Naive thymus-derived CD4-positive, alpha-beta T cell (primary cell): Measurements from ENCODE around the gene ZCCHC24. TPM values are rescaled to one million over a fixed set of nuclear protein-coding genes. Genes with fewer than 3 reads are reported as not detected.

ENCODE experiments used
- ATAC-seq: fragments of 150-1000 bp; cut with Tn5 transposase; 2 replicates; pipeline ENCODE4 v1.10.0; 2021; ENCODE audit warnings: mild to moderate bottlenecking, moderate library complexity
- CTCF ChIA-PET: fragments of 350-600 bp; sonication (Branson Sonifier 250); formaldehyde crosslinking; loops from one replicate; lab custom pipeline; 2021; ENCODE audit warnings: antibody characterized with exemption; lab: Charles Lee
- POLR2A ChIA-PET: fragments of 350-600 bp; sonication (Branson Sonifier 250); formaldehyde crosslinking; loops from one replicate; lab custom pipeline; 2021; ENCODE audit warnings: antibody characterized with exemption, inconsistent platforms; lab: Charles Lee
- DNase-seq, 9 donors: peaks; one replicate each; pipeline versions ENCODE4 v3.0.0 to v3.0.0-alpha.2; 2020 to 2022; ENCODE audit warnings: mixed read lengths in 1 of 9
- H3K27ac ChIP-seq: one replicate; pipeline ENCODE4 v1.7.0; 2013; ENCODE audit warnings: mild to moderate bottlenecking, low read depth, low read length, moderate library complexity
- H3K27me3 ChIP-seq, 2 donors: one replicate each; pipeline ENCODE4 v1.7.0; 2013; ENCODE audit warnings: low read length in 2 of 2, mild to moderate bottlenecking in 2 of 2, moderate library complexity in 2 of 2; ENCODE audit not compliant: control insufficient read depth in 2 of 2, insufficient read depth in 2 of 2
- H3K36me3 ChIP-seq, 3 experiments: 1 replicate in 2 of 3; 2 replicates in 1 of 3; pipeline ENCODE4 v1.7.0; 2013; ENCODE audit warnings: low read length in 3 of 3, mild to moderate bottlenecking in 3 of 3, moderate library complexity in 1 of 3; ENCODE audit not compliant: insufficient read depth in 3 of 3, control insufficient read depth in 2 of 3
- H3K4me1 ChIP-seq, 2 donors: one replicate each; pipeline ENCODE4 v1.7.0; 2013; ENCODE audit warnings: low read length in 2 of 2, mild to moderate bottlenecking in 2 of 2, moderate library complexity in 1 of 2; ENCODE audit not compliant: control insufficient read depth in 2 of 2, insufficient read depth in 2 of 2
- H3K4me3 ChIP-seq: 2 replicates; pipeline ENCODE4 v1.7.0; 2013; ENCODE audit warnings: mild to moderate bottlenecking, low read length
- H3K9me3 ChIP-seq, 3 experiments: 1 replicate in 2 of 3; 2 replicates in 1 of 3; pipeline ENCODE4 v1.7.0; 2013; ENCODE audit warnings: low read length in 3 of 3; ENCODE audit not compliant: control insufficient read depth in 2 of 3
- H3K27ac Mint-ChIP-seq, 9 donors: one replicate each; pipeline ENCODE4 v1.8.0; 2020 to 2022; ENCODE audit warnings: mixed read lengths in 9 of 9, mild to moderate bottlenecking in 8 of 9, moderate library complexity in 5 of 9, inconsistent platforms in 2 of 9
- H3K27me3 Mint-ChIP-seq, 5 donors: one replicate each; pipeline ENCODE4 v1.8.0; 2021 to 2022; ENCODE audit warnings: mixed read lengths in 5 of 5, mild to moderate bottlenecking in 1 of 5
- H3K36me3 Mint-ChIP-seq, 5 donors: one replicate each; pipeline ENCODE4 v1.8.0; 2020 to 2022; ENCODE audit warnings: mixed read lengths in 5 of 5, mild to moderate bottlenecking in 3 of 5, inconsistent platforms in 1 of 5
- H3K4me1 Mint-ChIP-seq, 7 donors: one replicate each; pipeline ENCODE4 v1.8.0; 2020 to 2022; ENCODE audit warnings: mixed read lengths in 7 of 7, mild to moderate bottlenecking in 3 of 7, inconsistent platforms in 1 of 7
- H3K4me3 Mint-ChIP-seq, 10 donors: one replicate each; pipeline ENCODE4 v1.8.0; 2020 to 2022; ENCODE audit warnings: mild to moderate bottlenecking in 10 of 10, mixed read lengths in 10 of 10, moderate library complexity in 6 of 10, inconsistent platforms in 2 of 10
- H3K9me3 Mint-ChIP-seq, 11 donors: one replicate each; pipeline ENCODE4 v1.8.0; 2020 to 2022; ENCODE audit warnings: mixed read lengths in 11 of 11, mild to moderate bottlenecking in 4 of 11, inconsistent platforms in 1 of 11, moderate library complexity in 1 of 11
- intact Hi-C, 2 donors: fragments of 100-400 bp; cut with micrococcal nuclease; formaldehyde crosslinking; loops; one replicate each; pipeline ENCODE4 v1.15.1; 2023
- polyA plus RNA-seq, 2 donors: library from polyadenylated mRNA; unstranded; fragments of 300-500 nt; fragmentation: Illumina TruSeq; gene quantifications; one replicate each; pipeline ENCODE4 v1.2.3, GENCODE V29; 2021
- total RNA-seq, 6 experiments: library from RNA in 5 of 6; stranded (reverse) in 5 of 6; gene quantifications; 1 replicate in 5 of 6; 2 replicates in 1 of 6; pipeline ENCODE4 v1.2.3 and lab custom pipeline; 2021 to 2026

Gene ZCCHC24
- total RNA-seq (1 to 10 TPM in 2 of 5 experiments, under 1 TPM in 3; 0.58 to 2.0 (median 0.76) TPM), polyA plus RNA-seq (under 1 TPM; 0.30 to 0.54 TPM), total RNA-seq (lab: John Stamatoyannopoulos, UW) (1.6 reads per million, percentile 5 among the genes with 10 or more reads in this experiment)

GRCh38 chr10:79445161-79445976 is at the start of gene ZCCHC24:
Gene ZCCHC24 (minus strand): TSS chr10:79445624. CDS start chr10:79445440, 184 bp downstream.
- ATAC-seq (peak; percentile 95), DNase-seq (peak; percentile 83 to 95 (median 92))
- Mint-ChIP-seq H3K4me1 (peaks cover 20 to 35% (median 28%) of the 10 kb centered on the region in 7 donors), H3K4me3 (peak within 1 kb of the TSS; percentile 86 to 99 (median 91)), H3K27me3 (peaks cover 0 to 44% (median 0%) of the 10 kb centered on the region in 5 donors), H3K36me3 (no peaks in the 10 kb centered on the region), H3K27ac (peak within 1 kb of the TSS; percentile 27 to 91 (median 84)), H3K9me3 (peaks cover 0 to 3% (median 0%) of the 10 kb centered on the region in 11 donors)
- H3K27me3 ChIP-seq: no peaks in the 10 kb centered on the region
- H3K9me3 ChIP-seq: no peaks in the 10 kb centered on the region
- H3K4me3 ChIP-seq: peak within 1 kb of the TSS; percentile 78
- intact Hi-C loops: loop anchor here (1.0 to 10.0 kb wide), 20 partner anchors 21 to 1416 kb away; partner anchors contain the start of genes ANXA11 (in 2 of the 2), RPS24 (in 2 of the 2), POLR3A (in 1 of the 2) and PPIF (in 1 of the 2)
- CTCF ChIA-PET: no interaction called here
- no peaks in the 10 kb centered on the region for H3K36me3 ChIP-seq
- H3K4me1 ChIP-seq: peaks cover 10% of the 10 kb centered on the region in 2 donors
- POLR2A ChIA-PET: interaction anchor here (0.6 to 1.3 kb wide), 2 partner anchors 13 to 98 kb away, joined by 3 read pairs; no protein-coding TSS in a partner anchor
- peak within 1 kb of the TSS; percentile 67 for H3K27ac ChIP-seq

DNA sequence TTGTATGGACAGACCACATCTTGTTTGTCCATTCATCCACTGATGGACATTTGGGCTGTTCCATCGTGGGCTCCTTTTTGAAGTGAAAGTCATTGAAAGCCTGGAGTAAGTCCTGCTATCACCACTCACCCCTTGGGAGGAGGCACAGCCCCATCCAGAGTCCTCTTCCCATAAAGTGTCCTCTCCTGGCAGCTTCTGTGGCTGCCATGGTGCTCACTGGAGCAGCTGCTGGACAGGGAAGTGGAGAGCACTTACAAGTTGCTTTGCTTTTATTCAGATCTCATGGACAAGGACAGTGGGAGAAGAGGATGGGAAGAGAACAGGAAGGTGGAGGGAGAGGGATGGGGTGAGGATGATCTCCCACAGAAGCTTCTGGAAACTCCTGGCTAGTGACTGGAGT is 48.4 kb upstream of the ZCCHC24 start:
- H3K27ac ChIP-seq: no peak overlapping the region
- Mint-ChIP-seq H3K4me1 (peaks cover 0 to 5% (median 0%) of the 10 kb centered on the region in 7 donors), H3K27me3 (peaks cover 4 to 38% (median 6%) of the 10 kb centered on the region in 5 donors), H3K9me3 (peaks cover 0 to 1% (median 0%) of the 10 kb centered on the region in 11 donors), H3K27ac (no peak overlapping the region), H3K4me3 (no peak overlapping the region), H3K36me3 (no peaks in the 10 kb centered on the region)
- no peak overlapping the region for H3K4me3 ChIP-seq
- ChIA-PET CTCF (interaction anchor here (1.1 kb wide), 1 partner anchor 119 kb away, joined by 5 read pairs; no protein-coding TSS in a partner anchor), POLR2A (no interaction called here)
- H3K9me3 ChIP-seq: no peaks in the 10 kb centered on the region
- no peak for ATAC-seq
- intact Hi-C loops: no loop called here
- no peaks in the 10 kb centered on the region for H3K4me1 ChIP-seq
- no peak for DNase-seq
- no peaks in the 10 kb centered on the region for H3K36me3 ChIP-seq
- H3K27me3 ChIP-seq: no peaks in the 10 kb centered on the region

DNA sequence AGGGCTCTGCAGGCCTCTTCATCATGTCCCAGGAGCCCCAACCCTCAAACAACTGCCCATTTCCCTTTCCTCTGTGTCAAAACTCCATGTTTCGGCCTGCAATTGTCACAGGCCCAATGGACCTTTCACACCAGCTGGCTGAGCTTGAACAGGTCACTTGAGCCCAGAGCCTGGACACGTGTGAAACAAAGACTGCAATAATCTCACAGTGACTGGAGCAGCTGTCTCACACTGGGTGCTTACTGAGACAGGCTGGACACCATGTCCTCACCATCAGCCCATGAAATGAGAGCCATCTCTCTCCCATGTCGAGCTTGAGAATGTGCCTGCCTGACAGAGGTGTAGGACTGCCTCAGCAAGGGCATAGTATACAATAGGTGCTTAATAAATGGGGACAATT is 47.4 kb upstream of the ZCCHC24 start:
- POLR2A ChIA-PET: no interaction called here
- DNase-seq (no peak), ATAC-seq (no peak)
- Mint-ChIP-seq H3K4me3 (no peak overlapping the region), H3K4me1 (peaks cover 0 to 5% (median 0%) of the 10 kb centered on the region in 7 donors), H3K9me3 (peaks cover 0 to 1% (median 0%) of the 10 kb centered on the region in 11 donors), H3K27ac (no peak overlapping the region), H3K36me3 (no peaks in the 10 kb centered on the region), H3K27me3 (peaks cover 0 to 31% (median 3%) of the 10 kb centered on the region in 5 donors)
- no peaks in the 10 kb centered on the region for H3K9me3 ChIP-seq
- intact Hi-C loops: no loop called here
- H3K36me3 ChIP-seq: no peaks in the 10 kb centered on the region
- no peak overlapping the region for H3K4me3 ChIP-seq
- CTCF ChIA-PET: no interaction called here
- H3K27ac ChIP-seq: no peak overlapping the region
- no peaks in the 10 kb centered on the region for H3K4me1 ChIP-seq
- H3K27me3 ChIP-seq: no peaks in the 10 kb centered on the region

DNA sequence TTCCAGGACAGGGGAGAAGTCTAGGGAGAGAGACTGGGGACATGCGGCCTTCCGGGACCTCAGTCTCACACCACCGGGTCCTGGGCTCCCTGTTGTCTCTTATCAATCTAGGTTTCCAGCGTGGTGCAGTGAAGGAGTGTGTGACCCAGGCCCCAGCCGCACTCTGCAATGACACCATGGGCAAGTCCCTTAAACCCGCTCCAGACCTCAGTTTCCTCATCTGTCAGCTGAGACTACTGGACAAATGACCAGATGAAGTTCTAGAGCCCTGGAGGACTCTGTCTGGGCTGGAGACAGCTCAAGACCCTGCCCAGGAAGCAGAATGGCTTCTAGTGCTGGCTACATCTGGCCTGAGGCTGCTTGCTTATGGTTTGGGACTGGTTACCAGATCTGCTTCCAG is 46.8 kb upstream of the ZCCHC24 start:
- H3K27ac ChIP-seq: no peak overlapping the region
- H3K36me3 ChIP-seq: no peaks in the 10 kb centered on the region
- no peak for DNase-seq
- H3K4me3 ChIP-seq: no peak overlapping the region
- H3K9me3 ChIP-seq: no peaks in the 10 kb centered on the region
- peaks cover 0 to 1% (median 0%) of the 10 kb centered on the region in 11 donors for H3K9me3 Mint-ChIP-seq
- ChIA-PET POLR2A (no interaction called here), CTCF (no interaction called here)
- H3K27ac Mint-ChIP-seq: no peak overlapping the region
- intact Hi-C loops: no loop called here
- H3K27me3 Mint-ChIP-seq: peaks cover 0 to 26% (median 3%) of the 10 kb centered on the region in 5 donors
- H3K27me3 ChIP-seq: no peaks in the 10 kb centered on the region
- ATAC-seq: no peak
- H3K4me1 ChIP-seq: no peaks in the 10 kb centered on the region
- no peaks in the 10 kb centered on the region for H3K36me3 Mint-ChIP-seq
- H3K4me1 Mint-ChIP-seq: peaks cover 0 to 5% (median 0%) of the 10 kb centered on the region in 7 donors
- H3K4me3 Mint-ChIP-seq: no peak overlapping the region

DNA sequence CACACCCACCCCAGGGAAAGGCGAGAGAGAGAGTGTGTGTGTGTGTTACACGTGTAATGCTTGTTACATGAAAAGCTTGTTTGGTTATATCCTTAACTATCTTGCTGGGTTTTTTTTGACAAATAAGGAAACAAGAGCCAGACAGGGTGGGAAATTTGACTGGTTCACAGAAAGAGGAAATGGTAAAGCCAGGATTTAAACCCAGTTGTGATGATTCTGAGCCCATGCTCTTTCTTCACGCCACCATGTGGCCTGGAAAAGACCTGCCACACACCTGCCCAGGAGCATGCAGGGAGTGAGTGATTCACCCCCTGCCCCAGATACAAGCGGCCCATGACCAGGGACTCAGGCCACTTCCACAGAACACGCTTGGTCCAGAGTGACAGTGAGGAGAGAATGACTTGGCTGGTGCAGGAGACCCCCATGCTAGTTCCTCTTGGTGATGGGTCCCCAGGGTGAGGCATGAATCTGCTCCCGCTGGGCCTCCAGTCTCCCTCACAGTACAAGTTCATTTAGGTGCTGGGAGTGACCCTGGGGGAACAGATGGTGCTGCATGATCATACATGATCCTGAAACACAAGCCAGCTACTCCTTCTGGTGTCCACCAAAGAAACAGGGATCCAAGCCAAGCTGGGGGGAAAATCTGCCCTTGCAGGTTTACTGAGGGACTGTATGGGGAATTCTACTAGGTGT is 45.9 kb upstream of the ZCCHC24 start:
- DNase-seq (no peak), ATAC-seq (no peak)
- Histone ChIP-seq H3K4me1 (no peaks in the 10 kb centered on the region), H3K27me3 (no peaks in the 10 kb centered on the region), H3K9me3 (no peaks in the 10 kb centered on the region), H3K36me3 (no peaks in the 10 kb centered on the region), H3K4me3 (no peak overlapping the region), H3K27ac (no peak overlapping the region)
- intact Hi-C loops: no loop called here
- ChIA-PET POLR2A (no interaction called here), CTCF (no interaction called here)
- H3K36me3 Mint-ChIP-seq: no peaks in the 10 kb centered on the region
- peaks cover 0 to 1% (median 0%) of the 10 kb centered on the region in 11 donors for H3K9me3 Mint-ChIP-seq
- peaks cover 0 to 25% (median 3%) of the 10 kb centered on the region in 5 donors for H3K27me3 Mint-ChIP-seq
- no peak overlapping the region for H3K27ac Mint-ChIP-seq
- peaks cover 0 to 5% (median 0%) of the 10 kb centered on the region in 7 donors for H3K4me1 Mint-ChIP-seq
- H3K4me3 Mint-ChIP-seq: no peak overlapping the region

DNA sequence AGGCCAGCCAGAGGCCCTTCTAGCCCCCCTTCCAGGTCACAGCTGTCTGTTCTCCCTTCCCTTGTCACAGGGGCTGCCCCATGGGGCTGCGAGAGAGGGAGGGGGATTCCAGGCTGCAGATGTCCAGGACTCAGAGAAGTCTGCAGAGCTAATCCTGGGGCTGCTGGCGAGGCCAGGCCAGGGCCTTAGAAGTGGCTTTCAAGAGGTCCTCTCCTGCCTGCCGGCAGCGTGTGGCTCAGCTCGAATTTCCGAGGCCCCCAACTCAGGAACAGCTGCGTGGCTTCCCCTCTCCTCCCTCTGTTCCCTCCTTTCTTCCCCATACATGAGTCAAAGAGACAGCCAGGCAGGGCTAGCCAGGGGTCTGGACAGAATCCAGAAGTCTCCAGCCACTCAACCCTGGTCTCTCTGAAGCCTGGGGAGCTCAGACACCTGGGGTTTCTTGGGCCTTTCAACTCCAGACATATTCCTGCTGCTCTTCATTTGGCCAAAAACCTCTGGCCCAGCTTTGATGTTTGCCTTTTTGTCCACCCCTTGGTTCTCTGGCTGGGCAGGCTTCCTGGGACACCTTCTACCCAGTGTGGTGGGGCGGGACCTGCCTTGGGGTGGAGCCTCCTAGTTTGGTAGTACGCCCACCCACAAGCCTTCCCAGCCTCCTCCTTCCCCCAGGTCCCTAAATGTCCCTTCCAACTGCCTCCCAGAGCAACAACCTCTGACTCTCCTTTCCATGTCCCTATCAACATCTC is 45.1 kb upstream of the ZCCHC24 start:
- Mint-ChIP-seq H3K9me3 (peaks cover 0 to 1% (median 0%) of the 10 kb centered on the region in 11 donors), H3K4me1 (peaks cover 0 to 5% (median 0%) of the 10 kb centered on the region in 7 donors), H3K4me3 (no peak overlapping the region), H3K36me3 (no peaks in the 10 kb centered on the region), H3K27ac (no peak overlapping the region), H3K27me3 (peaks cover 0 to 25% (median 0%) of the 10 kb centered on the region in 5 donors)
- DNase-seq (no peak), ATAC-seq (no peak)
- no peaks in the 10 kb centered on the region for H3K9me3 ChIP-seq
- ChIA-PET CTCF (no interaction called here), POLR2A (no interaction called here)
- H3K4me1 ChIP-seq: no peaks in the 10 kb centered on the region
- intact Hi-C loops: no loop called here
- no peak overlapping the region for H3K4me3 ChIP-seq
- no peaks in the 10 kb centered on the region for H3K36me3 ChIP-seq
- no peaks in the 10 kb centered on the region for H3K27me3 ChIP-seq
- no peak overlapping the region for H3K27ac ChIP-seq
